Camera-type eye (tissue), 1 donor: ENCODE results near the gene DRD1. TPM values are rescaled to one million over a fixed set of nuclear protein-coding genes. Genes with fewer than 3 reads are reported as not detected.

Experiments
- total RNA-seq: library from RNA; depleted of rRNA; stranded (reverse); fragments of >200 nt; gene quantifications from one replicate; pipeline ENCODE4 v1.2.3, GENCODE V29; 2014

Gene DRD1
- total RNA-seq = 6.8 TPM

DNA sequence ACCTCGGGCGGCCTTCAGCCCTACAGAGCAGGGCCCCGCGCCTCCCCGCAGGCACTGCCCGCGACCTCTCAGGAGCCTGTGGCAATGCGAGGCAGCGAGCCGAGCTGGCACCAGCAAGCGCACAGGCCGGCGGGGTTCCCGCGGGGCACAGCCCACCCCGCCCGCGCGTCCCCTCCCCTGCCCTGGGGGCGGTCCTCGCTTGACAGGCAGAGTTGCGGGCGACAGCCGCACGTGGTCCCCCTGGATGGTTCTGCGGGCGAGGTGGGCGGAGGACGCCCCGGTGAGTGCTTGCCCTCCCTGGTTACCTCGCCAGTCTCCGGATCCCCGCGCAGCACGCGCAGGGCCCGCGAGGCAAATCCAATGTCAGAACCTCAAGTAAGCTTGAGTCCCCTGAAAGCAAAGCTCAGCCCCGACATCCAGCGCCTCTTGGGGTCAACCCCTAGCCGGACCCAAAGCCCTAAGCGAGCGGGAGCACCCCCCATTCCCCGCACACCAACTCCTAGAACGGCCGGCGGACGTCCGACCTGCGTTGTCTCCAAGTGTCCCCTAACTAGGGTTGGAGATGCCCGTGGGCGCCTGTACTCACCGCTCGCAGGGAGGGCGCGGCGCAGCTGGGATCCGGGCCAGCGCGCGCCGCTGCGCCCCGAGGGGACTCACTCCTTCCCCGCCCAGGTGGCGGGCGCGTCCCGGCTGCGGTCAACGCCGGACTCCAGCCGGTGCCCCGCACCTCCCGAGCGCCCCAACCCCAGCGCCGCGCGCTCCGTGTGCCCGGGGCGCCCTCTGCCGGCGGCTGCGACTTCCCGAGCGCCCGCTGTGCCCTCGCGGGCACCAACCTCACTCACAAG, at the start of gene DRD1:
TSS of gene DRD1 (minus strand) at position 123 of the 845 bp plus-strand sequence. CDS start 1,083 bp downstream, outside the sequence.

DNA sequence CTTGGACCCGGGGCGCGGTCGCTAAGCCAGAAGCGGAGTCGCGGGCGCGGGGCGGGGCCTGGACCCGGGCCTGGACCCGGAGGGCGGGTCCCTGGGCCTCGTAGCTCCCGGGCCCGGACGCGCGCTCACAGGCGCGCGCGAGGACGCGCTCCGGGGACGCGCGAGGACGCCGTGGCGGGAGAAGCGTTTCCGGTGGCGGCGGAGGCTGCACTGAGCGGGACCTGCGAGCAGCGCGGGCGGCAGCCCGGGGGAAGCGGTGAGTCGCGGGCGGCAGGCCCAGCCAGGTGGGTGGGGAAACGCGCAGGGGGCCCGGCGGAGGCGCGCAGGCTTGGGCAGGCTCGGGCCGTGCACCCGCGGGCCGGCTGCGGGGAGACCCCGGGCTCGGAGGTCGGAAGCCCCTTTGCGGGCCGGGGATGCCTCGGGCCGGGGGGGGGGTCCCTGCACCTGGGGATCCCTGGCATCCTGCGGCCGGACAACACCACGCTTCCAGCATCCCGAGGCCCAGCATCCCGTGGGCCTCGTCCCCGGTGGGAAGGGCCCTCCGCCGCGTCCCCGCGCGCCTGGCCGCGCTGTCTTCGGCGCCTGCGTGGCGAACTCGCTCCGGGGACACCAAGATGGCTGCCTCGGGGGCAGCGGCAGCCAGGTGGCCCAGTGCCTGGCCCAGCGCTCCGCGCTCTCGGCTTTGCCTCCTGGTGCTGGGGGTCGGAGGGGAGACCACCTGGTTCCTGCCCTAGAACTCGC, 34.6 kb upstream of the DRD1 start, which contains the start of gene SFXN1:
TSS of gene SFXN1 (plus strand) at position 177 of the 741 bp plus-strand sequence. CDS start 13,544 bp downstream, outside the sequence.

Other genes with a start within 250 kb of the DRD1 start
- 67.5 TPM for gene SFXN1, start 34.4 kb upstream of the DRD1 start, total RNA-seq
- gene HRH2, start 213.9 kb upstream of the DRD1 start, total RNA-seq = 1.8 TPM